Stimulated activated CD4-positive, alpha-beta T cell treated with anti-CD3 and anti-CD28 coated beads, TNF-alpha, amount 100 ng/mL, for 1 hour (primary cell): ENCODE measurements around the gene BCL6B.
A peak's percentile ranks its signal among the peaks of the same experiment; 100 is the strongest.
"Not testable (repeated sequence)": the region's sequence is repeated elsewhere in the genome, so short reads cannot be mapped to it uniquely, and the experiment has no call there.

Experiments used
- DNase-seq, 3 donors: peaks; one replicate each; pipeline ENCODE4 v3.0.0-alpha.2; 2020; ENCODE audit warnings: low read depth in 3 of 3, low spot score in 1 of 3

Gene BCL6B, protein sequence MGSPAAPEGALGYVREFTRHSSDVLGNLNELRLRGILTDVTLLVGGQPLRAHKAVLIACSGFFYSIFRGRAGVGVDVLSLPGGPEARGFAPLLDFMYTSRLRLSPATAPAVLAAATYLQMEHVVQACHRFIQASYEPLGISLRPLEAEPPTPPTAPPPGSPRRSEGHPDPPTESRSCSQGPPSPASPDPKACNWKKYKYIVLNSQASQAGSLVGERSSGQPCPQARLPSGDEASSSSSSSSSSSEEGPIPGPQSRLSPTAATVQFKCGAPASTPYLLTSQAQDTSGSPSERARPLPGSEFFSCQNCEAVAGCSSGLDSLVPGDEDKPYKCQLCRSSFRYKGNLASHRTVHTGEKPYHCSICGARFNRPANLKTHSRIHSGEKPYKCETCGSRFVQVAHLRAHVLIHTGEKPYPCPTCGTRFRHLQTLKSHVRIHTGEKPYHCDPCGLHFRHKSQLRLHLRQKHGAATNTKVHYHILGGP

DNA sequence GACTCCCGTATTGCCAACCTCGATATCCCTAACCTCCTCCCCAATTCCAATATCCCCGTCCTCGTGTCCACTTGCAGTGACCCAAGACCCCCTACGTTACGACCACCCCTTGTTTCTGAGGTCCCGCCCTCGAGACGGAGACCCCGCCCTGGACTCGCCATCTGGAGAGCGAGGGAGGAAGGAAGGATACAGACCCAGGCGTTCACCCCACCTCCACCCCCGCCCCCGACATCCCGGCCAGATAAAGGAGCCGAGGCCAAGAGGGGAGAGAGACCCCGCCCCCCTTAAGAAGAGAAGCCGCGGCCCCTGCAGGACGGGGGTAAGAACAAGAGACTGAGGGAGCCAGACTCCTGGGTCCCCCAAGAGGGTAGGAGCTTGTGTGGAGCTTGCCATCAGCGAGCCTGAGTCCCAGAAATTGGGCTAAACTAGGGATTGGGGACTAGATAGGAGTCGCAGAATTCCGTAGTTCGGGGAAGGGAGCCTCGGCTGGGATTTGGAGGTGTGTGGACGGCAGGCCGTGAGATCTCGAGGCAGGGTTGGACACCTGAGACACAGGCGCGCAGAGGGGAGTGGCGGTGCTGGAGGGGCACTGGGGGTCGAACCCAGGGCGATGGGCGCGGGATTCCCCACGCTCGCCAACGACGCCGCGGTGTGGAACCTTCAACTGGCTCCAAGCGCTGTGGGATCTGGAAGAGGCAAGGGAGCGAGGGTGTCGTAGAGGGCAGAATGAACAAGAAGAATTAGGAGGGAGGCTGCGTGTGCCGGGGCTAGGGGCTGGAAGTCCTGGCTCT is at the start of gene BCL6B:
Gene BCL6B, plus strand, starts transcription at position 270 of the 791 bp plus-strand sequence. CDS start 622 bp downstream, outside the sequence.
- DNase-seq = no peak

DNA sequence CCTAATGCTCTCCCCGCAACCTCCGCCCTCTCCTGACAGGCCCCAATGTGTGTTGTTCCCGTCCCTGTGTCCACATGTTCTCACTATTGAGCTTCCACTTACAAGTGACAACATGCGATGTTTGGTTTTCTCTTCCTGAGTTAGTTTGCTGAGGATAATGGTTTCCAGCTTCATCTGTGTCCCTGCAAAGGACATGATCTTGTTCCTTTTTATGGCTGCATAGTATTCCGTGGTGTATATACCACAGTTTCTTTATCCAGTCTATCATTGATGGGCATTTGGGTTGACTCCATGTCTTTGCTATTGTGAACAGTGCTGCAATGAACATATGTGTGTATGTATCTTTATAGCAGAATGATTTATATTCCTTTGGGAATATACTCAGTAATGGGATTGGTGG is 43.4 kb upstream of the BCL6B start:
- DNase-seq = not testable (repeated sequence)

DNA sequence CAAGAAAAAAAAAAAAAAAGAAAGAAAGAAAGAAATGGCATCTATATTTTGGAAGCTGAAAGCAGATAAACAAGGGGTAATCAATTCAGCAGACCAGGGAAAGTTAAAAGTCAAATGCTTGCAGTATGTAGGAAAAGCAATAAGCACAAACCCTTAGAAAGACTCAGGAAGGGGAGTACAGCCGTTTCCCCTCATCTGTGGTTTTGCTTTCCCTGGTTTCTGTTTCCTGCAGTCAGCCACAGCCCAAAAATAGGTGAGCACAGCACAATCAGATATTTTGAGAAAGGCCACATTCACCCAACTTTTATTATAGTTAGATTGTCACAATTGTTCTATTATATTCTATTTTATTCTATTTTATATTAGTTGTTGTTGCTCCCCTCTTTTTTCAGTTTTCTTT is 41.4 kb upstream of the BCL6B start:
- no peak for DNase-seq

DNA sequence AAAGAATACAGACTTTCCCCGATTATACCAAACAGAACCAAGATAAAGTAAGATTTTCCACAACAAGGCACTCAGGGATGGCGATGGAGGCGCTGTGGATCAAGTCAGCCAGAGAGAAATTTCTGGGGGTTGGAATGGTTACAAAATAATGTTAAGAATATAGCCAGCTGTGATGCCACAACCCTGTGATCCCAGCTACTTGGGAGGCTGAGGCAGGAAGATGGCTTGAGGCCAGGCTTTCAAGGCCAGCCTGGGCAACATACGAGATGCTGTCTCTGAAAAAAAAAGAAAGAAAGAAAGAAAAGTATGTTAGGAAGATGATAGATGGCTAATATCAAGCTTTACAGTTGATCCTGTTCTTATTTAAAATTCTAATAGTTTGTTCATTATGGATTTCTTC is 37.6 kb upstream of the BCL6B start:
- DNase-seq = no peak

DNA sequence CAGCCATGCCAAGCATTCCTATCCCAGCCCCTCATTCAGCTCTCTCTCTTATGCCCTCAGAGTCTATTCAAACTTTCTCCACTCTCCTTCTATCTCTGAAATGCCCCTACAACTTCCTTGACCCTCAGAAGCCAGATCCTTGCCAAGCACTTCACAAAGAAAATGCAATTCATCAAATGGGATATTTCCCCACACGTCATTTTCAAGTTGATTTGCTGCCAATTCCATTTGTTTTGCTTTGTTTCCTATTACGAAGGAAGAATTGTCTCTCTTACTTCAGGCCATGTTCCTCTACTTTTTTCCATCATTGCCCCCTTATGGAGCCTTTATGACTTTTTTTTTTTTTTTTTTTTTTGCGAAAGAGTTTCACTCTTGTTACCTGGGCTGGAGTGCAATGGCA is 36.2 kb upstream of the BCL6B start:
- no peak for DNase-seq

DNA sequence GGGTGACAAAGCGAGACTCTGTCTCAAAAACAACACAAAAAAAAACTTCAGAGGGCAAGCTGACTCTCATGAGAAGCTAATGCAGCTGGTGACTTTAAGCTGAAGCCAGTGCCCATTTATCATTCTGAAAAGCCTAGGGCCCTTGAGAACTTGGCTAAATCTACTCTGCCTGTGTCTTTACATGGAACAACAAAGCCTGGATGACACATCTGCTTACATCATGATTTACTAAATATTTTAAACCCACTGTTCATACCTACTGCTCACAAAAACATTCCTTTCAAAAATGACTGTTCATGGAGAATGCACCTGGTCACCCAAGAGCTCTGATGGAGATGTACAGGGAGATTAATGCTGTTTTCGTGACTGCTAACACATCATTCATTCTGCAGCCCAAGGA is 33.1 kb upstream of the BCL6B start:
- no peak for DNase-seq

DNA sequence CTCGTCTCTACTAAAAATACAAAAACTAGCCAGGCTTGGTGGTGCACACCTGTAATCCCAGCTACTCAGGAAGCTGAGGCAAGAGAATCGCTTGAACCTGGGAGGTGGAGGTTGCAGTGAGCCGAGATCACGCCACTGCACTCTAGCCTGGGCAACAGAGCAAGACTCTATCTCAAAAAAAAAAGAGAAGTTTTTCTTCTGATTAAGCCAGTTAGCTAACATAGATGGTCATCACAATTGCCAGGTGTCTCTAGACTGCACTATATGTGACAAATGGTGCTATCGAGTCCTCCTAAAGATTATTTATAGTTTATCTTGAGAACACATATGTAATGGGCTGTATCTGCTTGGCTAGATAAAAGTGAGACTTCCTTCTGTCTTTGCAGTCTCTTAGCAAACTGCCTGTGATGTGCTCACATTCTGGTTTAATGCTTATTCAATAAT is 29.2 kb upstream of the BCL6B start:
- DNase-seq = not testable (repeated sequence)

DNA sequence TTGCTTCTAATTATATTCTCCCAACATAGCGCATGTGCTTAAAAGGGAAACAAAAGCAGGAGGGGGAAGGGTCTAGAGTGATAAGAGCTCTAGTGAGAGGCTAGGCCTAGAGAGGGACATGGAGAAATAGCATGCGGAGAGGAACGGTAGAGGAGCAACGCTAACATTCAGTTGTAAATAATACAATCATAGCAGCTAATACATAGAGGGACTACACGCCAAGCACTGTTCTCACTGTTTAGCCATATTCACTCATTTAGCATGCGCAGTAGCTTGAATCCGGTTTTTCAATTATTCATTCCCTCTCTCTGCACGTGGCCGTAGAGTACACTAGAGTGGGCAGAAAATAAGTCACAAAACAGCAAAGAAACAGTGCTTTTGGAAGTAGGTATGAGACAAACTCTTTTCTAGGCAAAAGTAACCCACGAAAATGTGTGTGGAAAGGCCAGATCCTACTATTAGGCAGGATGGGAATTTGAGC is 28.7 kb upstream of the BCL6B start:
- no peak for DNase-seq

DNA sequence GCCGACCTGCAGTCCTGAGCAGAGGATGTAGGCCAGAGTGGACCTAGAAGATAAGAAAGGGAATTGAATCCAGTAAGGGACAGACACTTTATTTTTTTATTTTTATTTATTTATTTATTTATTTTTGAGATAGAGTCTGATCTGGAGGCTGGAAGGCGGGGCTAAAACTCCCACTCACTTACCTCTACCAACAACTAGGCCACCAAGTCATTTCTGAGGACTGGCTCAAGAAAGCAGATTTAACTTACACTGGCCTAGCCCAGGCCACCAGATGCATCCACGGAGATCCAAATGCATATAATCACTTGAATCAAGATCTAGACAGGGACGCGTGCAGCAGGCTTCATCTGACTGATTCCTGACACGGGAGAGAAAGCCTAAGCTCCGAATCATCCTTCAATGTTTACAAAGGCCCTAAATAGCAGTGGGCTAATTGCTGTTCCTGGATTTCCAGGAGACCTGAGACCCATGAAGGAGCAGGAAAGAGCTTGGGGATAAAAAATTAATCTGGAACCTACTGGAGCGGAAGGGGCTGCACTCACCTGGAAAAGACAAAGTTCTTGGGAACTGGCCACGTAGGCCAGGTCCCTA is 28.1 kb upstream of the BCL6B start:
- no peak for DNase-seq

DNA sequence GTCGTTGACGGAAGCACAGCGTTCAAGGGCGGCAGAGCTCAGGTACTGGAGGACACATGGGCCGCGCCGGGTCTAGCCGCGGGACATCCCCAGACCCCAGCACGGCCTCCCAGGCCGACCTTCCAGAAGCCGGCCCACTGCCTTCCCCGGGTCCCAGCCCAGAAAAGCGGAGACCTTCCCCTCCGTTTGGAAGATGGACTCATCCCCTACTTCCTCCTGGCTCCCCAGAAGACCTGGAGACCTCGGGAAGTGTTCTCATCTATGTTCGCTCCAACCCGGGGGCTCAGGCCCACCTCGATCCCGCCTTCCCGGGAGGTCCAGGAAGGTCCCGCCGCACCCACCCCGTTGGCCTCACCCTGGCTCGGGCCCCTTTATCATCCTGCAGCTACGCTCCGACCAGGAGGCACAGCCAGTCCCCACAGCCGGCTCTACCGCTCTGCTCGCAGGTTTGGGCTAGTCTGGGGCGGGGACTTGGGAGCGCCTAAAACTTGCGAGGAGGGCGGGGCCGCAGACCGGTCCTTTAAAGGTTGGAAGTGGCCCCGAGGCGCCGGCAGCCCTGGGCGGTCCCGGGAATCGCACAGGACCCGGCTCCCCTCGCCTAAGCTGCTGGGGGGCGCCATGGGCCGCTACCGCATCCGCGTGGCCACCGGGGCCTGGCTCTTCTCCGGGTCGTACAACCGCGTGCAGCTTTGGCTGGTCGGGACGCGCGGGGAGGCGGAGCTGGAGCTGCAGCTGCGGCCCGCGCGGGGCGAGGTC is 27.2 kb upstream of the BCL6B start, which contains the start of gene ALOX12:
Gene ALOX12, plus strand, starts transcription at position 550 of the 756 bp plus-strand sequence. Its CDS starts 69 bp downstream, at position 619.
- no peak for DNase-seq

DNA sequence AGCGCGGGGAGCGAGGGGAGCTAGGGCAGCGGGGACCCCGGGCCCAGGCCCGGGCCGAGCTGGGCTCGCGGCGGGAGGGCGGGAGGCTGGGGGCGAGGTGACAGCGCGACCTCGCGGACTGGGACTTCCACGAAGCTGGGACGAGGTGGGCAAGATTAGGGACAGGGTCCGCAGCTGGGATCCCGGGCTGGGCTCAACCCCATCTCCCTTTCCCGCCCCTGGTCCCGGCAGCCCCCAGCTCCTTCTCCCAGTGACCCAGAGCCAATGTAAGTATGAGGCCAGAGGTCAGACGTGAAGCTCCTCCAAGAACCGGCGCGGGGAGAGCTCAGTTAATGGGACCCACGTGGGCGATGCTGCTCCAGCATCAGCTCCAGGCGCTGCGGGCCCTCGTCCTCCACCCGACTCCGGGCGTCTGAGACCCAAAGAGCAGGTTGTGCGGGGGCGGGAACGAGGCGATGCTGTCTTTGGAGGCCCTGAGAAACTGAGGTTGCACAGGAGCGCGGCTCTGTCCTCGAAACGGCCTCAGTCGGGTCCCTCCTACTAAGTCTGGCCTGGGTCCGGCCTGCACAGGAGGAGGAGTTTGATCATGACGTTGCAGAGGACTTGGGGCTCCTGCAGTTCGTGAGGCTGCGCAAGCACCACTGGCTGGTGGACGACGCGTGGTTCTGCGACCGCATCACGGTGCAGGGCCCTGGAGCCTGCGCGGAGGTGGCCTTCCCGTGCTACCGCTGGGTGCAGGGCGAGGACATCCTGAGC is 26.4 kb upstream of the BCL6B start:
- no peak for DNase-seq

DNA sequence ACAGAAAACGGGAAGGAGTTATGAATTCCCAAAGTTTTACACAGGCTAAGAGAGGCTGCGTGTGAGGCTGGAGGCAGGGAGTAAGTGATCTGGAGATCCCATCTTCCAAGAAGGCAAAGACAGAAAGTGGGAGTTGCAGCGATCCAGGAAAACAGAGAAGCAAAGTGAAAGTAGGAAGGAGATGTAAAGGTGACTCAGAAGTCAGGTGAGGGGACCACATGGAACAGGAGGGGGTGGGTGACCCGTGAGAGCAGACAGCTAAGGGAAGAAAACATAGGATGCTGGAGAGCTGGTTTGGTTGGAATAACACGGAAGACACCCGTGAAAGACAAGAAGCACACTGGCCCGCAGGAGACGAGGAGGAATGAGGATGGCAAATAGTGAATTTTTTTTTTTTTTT is 25.7 kb upstream of the BCL6B start:
- no peak for DNase-seq

DNA sequence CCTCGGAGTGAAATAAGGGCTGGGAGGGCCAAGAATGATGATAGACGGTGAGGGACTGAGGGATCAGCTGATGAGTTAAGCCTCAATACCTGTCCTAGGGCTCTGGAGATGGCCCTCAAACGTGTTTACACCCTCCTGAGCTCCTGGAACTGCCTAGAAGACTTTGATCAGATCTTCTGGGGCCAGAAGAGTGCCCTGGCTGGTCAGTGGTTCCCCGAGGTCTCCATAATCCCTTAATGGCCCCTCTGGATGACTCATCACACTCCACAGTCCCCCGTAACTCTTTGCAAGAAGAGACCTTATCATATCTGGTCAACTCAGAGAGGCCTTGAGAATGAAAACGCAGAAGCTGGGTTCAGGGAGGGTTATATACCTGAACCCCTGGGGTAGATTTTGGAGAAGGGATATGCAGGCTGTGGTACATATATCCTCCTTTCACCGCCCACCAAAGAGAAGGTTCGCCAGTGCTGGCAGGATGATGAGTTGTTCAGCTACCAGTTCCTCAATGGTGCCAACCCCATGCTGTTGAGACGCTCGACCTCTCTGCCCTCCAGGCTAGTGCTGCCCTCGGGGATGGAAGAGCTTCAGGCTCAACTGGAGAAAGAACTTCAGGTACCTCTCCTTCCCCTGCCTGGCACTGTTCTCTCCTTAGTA is 23.9 kb upstream of the BCL6B start:
- no peak for DNase-seq

DNA sequence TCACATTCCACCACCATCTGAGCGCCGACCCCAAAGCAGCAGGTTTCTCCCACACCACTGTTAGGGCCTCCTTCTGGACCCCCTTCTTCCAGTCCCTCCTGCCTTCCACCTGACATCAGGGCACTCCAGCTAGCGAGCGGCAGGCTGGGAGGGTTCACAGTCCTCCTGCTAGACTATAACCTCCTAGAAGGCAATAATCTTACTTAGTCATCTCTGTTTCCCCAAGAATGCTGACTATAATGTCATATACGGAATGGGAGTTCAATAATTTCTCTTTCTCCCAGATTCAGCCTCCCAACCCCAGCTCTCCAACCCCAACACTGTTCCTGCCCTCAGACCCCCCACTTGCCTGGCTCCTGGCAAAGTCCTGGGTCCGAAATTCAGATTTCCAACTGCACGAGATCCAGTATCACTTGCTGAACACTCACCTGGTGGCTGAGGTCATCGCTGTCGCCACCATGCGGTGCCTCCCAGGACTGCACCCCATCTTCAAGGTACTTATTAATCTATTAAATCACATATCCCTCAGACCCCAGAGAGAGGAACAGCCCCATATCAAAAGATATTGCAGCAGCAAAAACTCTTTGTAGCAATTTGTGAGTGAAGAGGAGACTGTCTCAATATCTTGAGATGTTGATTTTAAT is 21.4 kb upstream of the BCL6B start:
- DNase-seq = peak in 1 of 3 donors; percentile 33

DNA sequence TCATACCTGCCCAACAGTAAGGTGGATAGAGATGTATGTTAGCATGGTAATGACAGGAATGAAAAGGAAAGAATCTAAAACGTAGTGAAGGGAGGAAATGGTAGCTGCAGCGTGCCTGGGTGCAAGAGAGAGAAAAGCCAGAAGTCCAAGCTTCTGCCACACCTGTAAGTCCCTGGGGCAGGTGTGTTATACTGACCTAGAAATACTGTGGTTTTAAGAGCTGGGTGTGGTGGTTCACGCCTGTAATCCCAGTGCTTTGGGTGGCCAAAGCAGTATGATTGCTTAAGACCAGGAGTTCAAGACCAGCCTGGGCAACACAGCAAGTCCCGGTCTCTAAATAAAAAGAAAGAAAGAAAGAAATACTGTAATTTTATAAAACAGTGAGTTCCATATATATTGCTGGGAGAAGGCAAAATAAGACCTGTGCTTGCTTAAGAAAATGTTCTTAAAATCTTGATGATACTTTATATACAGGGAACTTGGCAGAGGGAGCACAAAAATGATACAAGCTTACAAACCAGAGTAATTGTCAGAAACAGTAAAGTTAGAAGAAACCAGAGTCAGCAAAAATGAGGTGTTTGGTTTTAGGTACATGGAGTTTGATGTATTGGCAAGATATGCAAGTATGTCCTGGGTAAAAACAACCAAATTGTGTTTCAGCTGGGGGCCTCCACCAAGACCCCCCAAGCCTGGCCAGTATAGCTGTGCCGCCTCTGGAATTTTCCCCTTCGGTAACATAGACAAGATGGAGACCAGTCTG is 20.4 kb upstream of the BCL6B start:
- DNase-seq = no peak

DNA sequence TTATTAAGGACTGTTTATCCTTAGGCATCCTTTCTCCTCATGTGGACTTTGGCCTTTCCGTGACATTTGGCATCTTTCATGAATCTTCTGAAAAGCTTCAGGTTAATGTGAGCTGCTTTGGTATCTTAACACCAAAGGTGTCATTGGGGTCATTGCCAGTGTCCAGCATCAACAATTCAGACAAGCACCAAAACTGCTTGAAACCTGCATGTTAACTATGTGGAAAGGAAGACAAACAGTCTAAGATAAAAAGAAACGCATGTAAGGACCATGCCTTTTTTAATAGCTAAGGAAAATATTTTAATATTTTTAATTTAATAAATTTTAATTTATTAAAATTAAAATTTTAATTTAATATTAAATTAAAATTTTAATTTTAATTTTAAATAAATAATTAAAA is 19.1 kb upstream of the BCL6B start:
- no peak for DNase-seq

DNA sequence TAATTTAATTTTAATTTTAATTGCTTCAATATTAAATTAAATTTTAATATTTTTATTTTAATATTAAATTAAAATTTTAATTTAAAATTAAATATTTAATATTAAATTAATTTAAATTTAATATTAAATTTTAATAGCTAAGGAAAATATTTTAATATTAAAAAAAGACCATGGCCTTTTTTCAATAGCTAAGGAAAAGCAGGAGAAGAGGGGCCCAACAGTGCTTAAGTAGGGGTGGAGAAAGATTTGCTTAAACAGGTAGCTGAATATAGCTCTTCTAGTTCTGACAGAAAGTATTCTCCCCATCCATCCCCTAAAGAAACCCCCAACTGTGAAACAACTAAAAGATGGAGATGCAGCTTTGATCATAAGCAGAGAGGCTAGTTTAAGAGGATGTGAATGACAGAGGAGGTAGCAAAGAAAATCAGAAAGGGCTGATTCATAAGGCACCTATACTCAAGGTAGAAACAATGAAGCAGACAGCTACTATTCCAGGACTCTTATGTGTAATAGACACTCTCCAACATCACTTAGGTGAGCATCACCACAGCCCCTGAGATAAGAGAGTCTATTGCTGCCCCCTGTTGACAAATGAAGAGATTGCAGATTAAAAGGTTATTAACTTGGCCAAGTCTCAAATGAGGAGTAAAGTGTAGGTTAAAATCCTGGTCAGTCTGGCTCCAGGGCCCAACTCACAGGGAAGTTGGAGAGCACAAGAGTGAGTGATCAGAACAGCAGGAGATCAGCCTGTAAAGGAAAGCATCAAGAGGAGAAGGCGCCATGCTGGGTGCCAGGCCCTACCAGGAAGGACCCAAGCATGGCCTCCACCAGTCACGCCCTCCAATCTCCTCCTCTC is 18.2 kb upstream of the BCL6B start:
- DNase-seq = no peak
